SK-N-SH treated with all-trans-retinoic acid at 6 μM for 48 hours (cell line): ENCODE measurements around the gene HYCC1.

ENCODE experiments used
- CREB5 ChIP-seq: fragments of 250-450 bp; sonication (Bioruptor Pico); IDR thresholded peaks from 2 replicates; pipeline ENCODE4 v1.5.1; 2020; ENCODE audit warnings: low read depth, mild to moderate bottlenecking, moderate library complexity
- CSDC2 ChIP-seq: fragments of 250-450 bp; sonication (Bioruptor Pico); IDR thresholded peaks from 2 replicates; pipeline ENCODE4 v1.5.0; 2020; ENCODE audit warnings: mild to moderate bottlenecking, moderate library complexity
- OSR1 ChIP-seq: fragments of 250-450 bp; sonication (Bioruptor Pico); IDR thresholded peaks from 2 replicates; pipeline ENCODE4 v1.8.0; 2022; ENCODE audit warnings: moderate library complexity, mild to moderate bottlenecking, inconsistent platforms
- PATZ1 ChIP-seq: fragments of 250-450 bp; sonication (Bioruptor Pico); IDR thresholded peaks from 2 replicates; pipeline ENCODE4 v1.8.0; 2020; ENCODE audit warnings: mild to moderate bottlenecking, moderate library complexity, borderline replicate concordance
- SNAI2 ChIP-seq: fragments of 250-450 bp; sonication (Bioruptor Pico); IDR thresholded peaks from 2 replicates; pipeline ENCODE4 v1.5.0; 2020; ENCODE audit warnings: mild to moderate bottlenecking, moderate library complexity
- ZFP30 ChIP-seq: fragments of 450-650 bp; formaldehyde crosslinking; IDR thresholded peaks from 2 replicates; pipeline ENCODE4 v1.5.0; 2022; ENCODE audit warnings: mild to moderate bottlenecking, moderate library complexity
- ZNF565 ChIP-seq: fragments of 450-650 bp; formaldehyde crosslinking; conservative IDR thresholded peaks from 2 replicates; pipeline ENCODE4 v1.5.0; 2020; ENCODE audit warnings: low read depth, mild to moderate bottlenecking, moderate library complexity

GRCh38 chr7:22998519-22998896, 15.4 kb downstream of the HYCC1 start:
- TF ChIP-seq PATZ1 (CRISPR knock-in tag) (no peak), OSR1 (no peak), CSDC2 (CRISPR knock-in tag) (no peak), ZNF565 (no peak), CREB5 (CRISPR knock-in tag) (no peak), ZFP30 (CRISPR knock-in tag) (no peak), SNAI2 (CRISPR knock-in tag) (no peak)
